Inferior parietal cortex (tissue), 1 donor: ENCODE data around the gene SPOP.
"Not testable (repeated sequence)": the region's sequence is repeated elsewhere in the genome, so short reads cannot be mapped to it uniquely, and the experiment has no call there.

Experiments used
- DNase-seq: peaks from one replicate; pipeline ENCODE4 v3.0.0-alpha.2; 2016; ENCODE audit errors: extremely low spot score

SPOP gene

GRCh38 chr17:49572806-49573420 lies 105.0 kb downstream of the SPOP start:
- DNase-seq, result no peak

- DNase-seq, result no peak
Observed at GRCh38 chr17:49572226-49572625, 105.7 kb downstream of the SPOP start.

- DNase-seq, result no peak
Observed at GRCh38 chr17:49571764-49572163, 106.1 kb downstream of the SPOP start.

- no peak for DNase-seq
Observed at GRCh38 chr17:49571283-49571682, 106.6 kb downstream of the SPOP start.

GRCh38 chr17:49570540-49571242 lies 107.2 kb downstream of the SPOP start:
- DNase-seq, result no peak

GRCh38 chr17:49568695-49569047 lies 109.2 kb downstream of the SPOP start:
- not testable (repeated sequence) for DNase-seq

GRCh38 chr17:49567871-49568694 lies 109.8 kb downstream of the SPOP start:
- DNase-seq, result peak; percentile 79

- no peak for DNase-seq
Observed at GRCh38 chr17:49567104-49567521, 110.8 kb downstream of the SPOP start.

- no peak for DNase-seq
Observed at GRCh38 chr17:49566668-49567071, 111.2 kb downstream of the SPOP start.

- DNase-seq, result peak; percentile 18
Observed at GRCh38 chr17:49565948-49566491, 111.9 kb downstream of the SPOP start.

GRCh38 chr17:49564638-49565037 lies 113.3 kb downstream of the SPOP start:
- no peak for DNase-seq

GRCh38 chr17:49557312-49558024 lies 120.4 kb downstream of the SPOP start:
- DNase-seq, result peak; percentile 50

- peak; percentile 71 for DNase-seq
Observed at GRCh38 chr17:49556223-49556943, 121.5 kb downstream of the SPOP start.

GRCh38 chr17:49555495-49556222 lies 122.2 kb downstream of the SPOP start:
- DNase-seq, result no peak

- DNase-seq, result no peak
Observed at GRCh38 chr17:49554694-49555494, 123.0 kb downstream of the SPOP start.

- DNase-seq, result no peak
Observed at GRCh38 chr17:49553676-49554335, 124.1 kb downstream of the SPOP start.

- no peak for DNase-seq
Observed at GRCh38 chr17:49552070-49552751, 125.7 kb downstream of the SPOP start.
